ENCODE results near the gene ETDA. TPM values are rescaled to one million over a fixed set of nuclear protein-coding genes. Genes with fewer than 3 reads are reported as not detected.
"Not testable (repeated sequence)": the region's sequence is repeated elsewhere in the genome, so short reads cannot be mapped to it uniquely, and the experiment has no call there.

Gene ETDA
- total RNA-seq, 2 donors from 2014 or later = not detected

GRCh38 chrX:135257469-135257868 is 5.6 kb downstream of the ETDA start:
- Histone ChIP-seq H3K27me3 (no peaks in the 10 kb centered on the region), H3K4me1 (no peaks in the 10 kb centered on the region), H3K27ac (no peak overlapping the region), H3K9me3 (no peaks in the 10 kb centered on the region), H3K36me3 (replicated peaks in 1 of 2; ENCODE audit: insufficient read depth in 1 of 2, low read depth in 2 of 2) (no peaks in the 10 kb centered on the region), H3K4me3 (no peak overlapping the region)
- 94 to 100% methylated on average over 1 to 6 of the region's 6 CpGs for whole genome bisulfite sequencing, 2 donors
- ATAC-seq (no peak), DNase-seq (no peak)
- intact Hi-C loops (cut with DNase I) = no loop called here
- TF ChIP-seq CTCF (IDR thresholded peaks at IDR 0.05) (no peak), POLR2A (IDR thresholded peaks at IDR 0.05) (no peak)

- intact Hi-C loops (cut with DNase I); DNase-seq; H3K4me1 ChIP-seq; H3K9me3 ChIP-seq; H3K27me3 ChIP-seq; H3K27ac ChIP-seq; H3K36me3 ChIP-seq (replicated peaks in 1 of 2; ENCODE audit: insufficient read depth in 1 of 2, low read depth in 2 of 2); ATAC-seq; H3K4me3 ChIP-seq: not testable (repeated sequence)
- 80 to 90% methylated on average over 2 of the region's 2 CpGs for WGBS, 2 donors
Observed at GRCh38 chrX:135260976-135261375, 9.1 kb downstream of the ETDA start.

GRCh38 chrX:135263376-135263775 is 11.5 kb downstream of the ETDA start:
- intact Hi-C loops (cut with DNase I); H3K4me3 ChIP-seq; DNase-seq; H3K4me1 ChIP-seq; H3K9me3 ChIP-seq; H3K27me3 ChIP-seq; H3K27ac ChIP-seq; ATAC-seq; H3K36me3 ChIP-seq (replicated peaks in 1 of 2; ENCODE audit: insufficient read depth in 1 of 2, low read depth in 2 of 2): not testable (repeated sequence)
- 87 to 100% methylated on average over 1 to 7 of the region's 8 CpGs for WGBS, 2 donors

GRCh38 chrX:135264206-135264605 is 12.3 kb downstream of the ETDA start:
- DNase-seq = no peak
- WGBS, 2 donors = 91 to 92% methylated on average over 3 to 4 of the region's 4 CpGs
- no peak for ATAC-seq
- no peak for TF ChIP-seq CTCF (IDR thresholded peaks at IDR 0.05)
- TF ChIP-seq POLR2A (IDR thresholded peaks at IDR 0.05) = no peak
- no peak overlapping the region for H3K27ac ChIP-seq
- H3K4me3 ChIP-seq = no peak overlapping the region
- H3K36me3 ChIP-seq (replicated peaks in 1 of 2; ENCODE audit: insufficient read depth in 1 of 2, low read depth in 2 of 2) = no peaks in the 10 kb centered on the region
- no peaks in the 10 kb centered on the region for H3K4me1 ChIP-seq
- intact Hi-C loops (cut with DNase I) = no loop called here
- H3K9me3 ChIP-seq = no peaks in the 10 kb centered on the region
- H3K27me3 ChIP-seq = no peaks in the 10 kb centered on the region

- 75 to 85% methylated on average over 4 to 5 of the region's 5 CpGs for WGBS, 2 donors
- no peak for TF ChIP-seq CTCF (IDR thresholded peaks at IDR 0.05)
- TF ChIP-seq POLR2A (IDR thresholded peaks at IDR 0.05) = no peak
- ATAC-seq = no peak
Observed at GRCh38 chrX:135273162-135273561, 21.3 kb downstream of the ETDA start.

GRCh38 chrX:135275973-135276372 is 24.1 kb downstream of the ETDA start:
- Histone ChIP-seq H3K27me3 (no peaks in the 10 kb centered on the region), H3K9me3 (no peaks in the 10 kb centered on the region), H3K36me3 (replicated peaks in 1 of 2; ENCODE audit: insufficient read depth in 1 of 2, low read depth in 2 of 2) (no peaks in the 10 kb centered on the region), H3K4me3 (no peak overlapping the region), H3K4me1 (no peaks in the 10 kb centered on the region), H3K27ac (no peak overlapping the region)
- no peak for TF ChIP-seq POLR2A (IDR thresholded peaks at IDR 0.05)
- TF ChIP-seq CTCF (IDR thresholded peaks at IDR 0.05) = no peak
- ATAC-seq (no peak), DNase-seq (no peak)
- intact Hi-C loops (cut with DNase I) = no loop called here

More at GRCh38 chrX:135273162-135273561, 21.3 kb downstream of the ETDA start:
- intact Hi-C loops (cut with DNase I) = no loop called here
- Histone ChIP-seq H3K4me3 (no peak overlapping the region), H3K36me3 (replicated peaks in 1 of 2; ENCODE audit: insufficient read depth in 1 of 2, low read depth in 2 of 2) (no peaks in the 10 kb centered on the region), H3K4me1 (no peaks in the 10 kb centered on the region), H3K9me3 (no peaks in the 10 kb centered on the region), H3K27ac (no peak overlapping the region), H3K27me3 (no peaks in the 10 kb centered on the region)
- no peak for DNase-seq

Data from body of pancreas (tissue), 4 donors.